HCT116 (cell line): Measurements from ENCODE around the gene DDX53. TPM values are rescaled to one million over a fixed set of nuclear protein-coding genes. Genes with fewer than 3 reads are reported as not detected.
A peak's percentile ranks its signal among the peaks of the same experiment; 100 is the strongest.

Experiments used
- ATAC-seq: fragments of 200-7000 bp; cut with Tn5 transposase; 2 replicates; pipeline ENCODE4 v1.9.1; 2020; ENCODE audit warnings: mild to moderate bottlenecking, moderate library complexity
- BruUV-seq: library from RNA; stranded (reverse); fragments of 400-500 nt; replicated peaks from 2 replicates; lab custom pipeline; 2021; lab: Mats Ljungman, UMichigan
- CTCF ChIA-PET: fragments of 300-600 bp; sonication (Branson Sonifier 250); formaldehyde crosslinking; loops from one replicate; lab custom pipeline; 2021; ENCODE audit warnings: antibody characterized with exemption; lab: Charles Lee
- POLR2A ChIA-PET: fragments of 300-600, 350-600 bp; sonication (Branson Sonifier 250); formaldehyde crosslinking; loops from one replicate; lab custom pipeline; 2021; ENCODE audit warnings: antibody characterized with exemption; lab: Charles Lee
- RAD21 ChIA-PET, 2 experiments: fragments of 300-600 bp; sonication (Branson Sonifier 250); formaldehyde crosslinking; loops; one replicate each; lab custom pipeline; 2023; ENCODE audit warnings: low total read pairs in 2 of 2; ENCODE audit not compliant: uncharacterized antibody in 2 of 2, unreplicated experiment in 2 of 2, low non-redundant PET in 1 of 2; lab: Charles Lee
- DNase-seq: peaks from one replicate; pipeline ENCODE4 v3.0.0-alpha.2; 2010; ENCODE audit warnings: low read depth, low spot score
- H2AFZ ChIP-seq: fragments of 200-600 bp; shearing (Covaris generic), sonication (generic); 2 replicates; pipeline ENCODE4 v1.6.1; 2017; ENCODE audit warnings: low read depth, mixed run types, mixed read lengths, antibody characterized with exemption, low read length; ENCODE audit not compliant: poor library complexity, severe bottlenecking
- H3K27ac ChIP-seq: 2 replicates; pipeline ENCODE4 v1.5.1; 2012; ENCODE audit warnings: low read depth, low read length
- H3K27me3 ChIP-seq: fragments of 200-600 bp; sonication (generic); 2 replicates; pipeline ENCODE4 v1.6.1; 2016; ENCODE audit warnings: mixed run types, low read length, mixed read lengths; ENCODE audit not compliant: insufficient read depth
- H3K36me3 ChIP-seq, 2 experiments: fragments of 200-500 bp in 1 of 2; fragments of 200-600 bp in 1 of 2; sonication (Bioruptor generic) in 1 of 2; sonication (generic) in 1 of 2; 2 replicates each; pipeline versions ENCODE4 v1.5.1 to v1.6.1; 2014 to 2016; ENCODE audit warnings: low read length in 2 of 2, inconsistent platforms in 1 of 2, mixed read lengths in 1 of 2, mixed run types in 1 of 2; ENCODE audit not compliant: insufficient read depth in 2 of 2, control insufficient read depth in 1 of 2
- H3K4me1 ChIP-seq, 2 experiments: fragments of 200-600 bp in 1 of 2; sonication (generic) in 1 of 2; 2 replicates each; pipeline versions ENCODE4 v1.5.1 to v1.6.1; 2012 to 2017; ENCODE audit warnings: low read length in 2 of 2, inconsistent platforms in 1 of 2, mild to moderate bottlenecking in 1 of 2, mixed read lengths in 1 of 2, mixed run types in 1 of 2, moderate library complexity in 1 of 2; ENCODE audit not compliant: insufficient read depth in 2 of 2, control insufficient read depth in 1 of 2
- H3K4me2 ChIP-seq: fragments of 200-600 bp; sonication (generic); 2 replicates; pipeline ENCODE4 v1.6.1; 2017; ENCODE audit warnings: mixed run types, low read length, mixed read lengths
- H3K4me3 ChIP-seq, 2 experiments: fragments of 200-600 bp in 1 of 2; sonication (generic) in 1 of 2; replicated peaks in 1 of 2; 2 replicates each; pipeline ENCODE4 v1.5.1; 2011 to 2016; ENCODE audit warnings: low read length in 2 of 2, control low read depth in 1 of 2, low read depth in 1 of 2, mild to moderate bottlenecking in 1 of 2, mixed read lengths in 1 of 2, mixed run types in 1 of 2
- H3K79me2 ChIP-seq: fragments of 200-600 bp; sonication (generic); 2 replicates; pipeline ENCODE4 v1.6.1; 2017; ENCODE audit warnings: mild to moderate bottlenecking, mixed run types, low read length, moderate library complexity, mixed read lengths; ENCODE audit not compliant: insufficient read depth
- H3K9ac ChIP-seq: fragments of 200-600 bp; sonication (generic); 2 replicates; pipeline ENCODE4 v1.6.1; 2016; ENCODE audit warnings: low read length, mixed read lengths
- H3K9me2 ChIP-seq: fragments of 200-600 bp; sonication (generic), shearing (Covaris generic); 2 replicates; pipeline ENCODE4 v1.6.1; 2017; ENCODE audit warnings: mixed run types, mild to moderate bottlenecking, moderate library complexity; ENCODE audit not compliant: insufficient read depth
- H3K9me3 ChIP-seq, 2 experiments: fragments of 200-500 bp in 1 of 2; fragments of 200-600 bp in 1 of 2; sonication (Bioruptor generic) in 1 of 2; sonication (generic) in 1 of 2; 2 replicates each; pipeline ENCODE4 v1.6.1; 2014 to 2017; ENCODE audit warnings: low read length in 2 of 2, mixed read lengths in 2 of 2, inconsistent platforms in 1 of 2, low read depth in 1 of 2, mild to moderate bottlenecking in 1 of 2, mixed run types in 1 of 2, moderate library complexity in 1 of 2; ENCODE audit not compliant: control insufficient read depth in 1 of 2, insufficient read depth in 1 of 2
- H4K20me1 ChIP-seq: fragments of 200-600 bp; sonication (generic), shearing (Covaris generic); 2 replicates; pipeline ENCODE4 v1.6.1; 2017; ENCODE audit warnings: mixed run types, mild to moderate bottlenecking, moderate library complexity; ENCODE audit not compliant: insufficient read depth
- ELF1 ChIP-seq: IDR thresholded peaks from 2 replicates; pipeline ENCODE4 v1.6.1; 2012; ENCODE audit warnings: low read depth, borderline replicate concordance
- EZH2 ChIP-seq: fragments of 200-600 bp; sonication (generic); IDR thresholded peaks from 2 replicates; pipeline ENCODE4 v1.6.1; 2017; ENCODE audit warnings: antibody characterized with exemption, mixed run types
- JUND ChIP-seq: IDR thresholded peaks from 2 replicates; pipeline ENCODE4 v1.6.1; 2012
- POLR2A ChIP-seq: IDR thresholded peaks from 2 replicates; pipeline ENCODE4 v1.7.0; 2011; ENCODE audit warnings: borderline replicate concordance; ENCODE audit not compliant: insufficient read depth, insufficient read length; ENCODE audit errors: extremely low read depth
- RAD21 ChIP-seq: IDR thresholded peaks from 2 replicates; pipeline ENCODE4 v1.6.1; 2012; ENCODE audit warnings: low read depth, mild to moderate bottlenecking
- YY1 ChIP-seq: IDR thresholded peaks from 2 replicates; pipeline ENCODE4 v1.6.1; 2011; ENCODE audit warnings: low read length, low read depth, moderate library complexity, mild to moderate bottlenecking; ENCODE audit not compliant: insufficient replicate concordance; ENCODE audit errors: extremely low read depth
- ZFX ChIP-seq: fragments of 450-650 bp; IDR thresholded peaks from 2 replicates; pipeline ENCODE4 v1.6.1; 2017
- intact Hi-C: fragments of 100-400 bp; cut with micrococcal nuclease; formaldehyde crosslinking; loops from 2 replicates; pipeline ENCODE4 v1.10.0; 2022
- total RNA-seq: library from RNA; stranded (reverse); gene quantifications from one replicate; pipeline ENCODE4 v1.2.1, GENCODE V29; 2021; ENCODE audit not compliant: unreplicated experiment
- TF ChIP-seq, protein P1 (sequence below), 3 experiments: fragments of 200-600 bp in 1 of 3; sonication (generic) in 1 of 3; IDR thresholded peaks in 2 of 3; conservative IDR thresholded peaks in 1 of 3; 2 replicates each; pipeline ENCODE4 v1.5.1; 2012 to 2017; ENCODE audit warnings: low read depth in 2 of 3, low read length in 2 of 3, antibody characterized with exemption in 1 of 3, borderline replicate concordance in 1 of 3, control low read depth in 1 of 3, mild to moderate bottlenecking in 1 of 3, mixed read lengths in 1 of 3, mixed run types in 1 of 3, moderate library complexity in 1 of 3; ENCODE audit not compliant: insufficient read depth in 1 of 3
- TF ChIP-seq, protein P2 (sequence below): IDR thresholded peaks from 2 replicates; pipeline ENCODE4 v1.6.1; 2012

The DDX53 gene
- total RNA-seq, 1 experiment from 2014 or later = not detected

DNA sequence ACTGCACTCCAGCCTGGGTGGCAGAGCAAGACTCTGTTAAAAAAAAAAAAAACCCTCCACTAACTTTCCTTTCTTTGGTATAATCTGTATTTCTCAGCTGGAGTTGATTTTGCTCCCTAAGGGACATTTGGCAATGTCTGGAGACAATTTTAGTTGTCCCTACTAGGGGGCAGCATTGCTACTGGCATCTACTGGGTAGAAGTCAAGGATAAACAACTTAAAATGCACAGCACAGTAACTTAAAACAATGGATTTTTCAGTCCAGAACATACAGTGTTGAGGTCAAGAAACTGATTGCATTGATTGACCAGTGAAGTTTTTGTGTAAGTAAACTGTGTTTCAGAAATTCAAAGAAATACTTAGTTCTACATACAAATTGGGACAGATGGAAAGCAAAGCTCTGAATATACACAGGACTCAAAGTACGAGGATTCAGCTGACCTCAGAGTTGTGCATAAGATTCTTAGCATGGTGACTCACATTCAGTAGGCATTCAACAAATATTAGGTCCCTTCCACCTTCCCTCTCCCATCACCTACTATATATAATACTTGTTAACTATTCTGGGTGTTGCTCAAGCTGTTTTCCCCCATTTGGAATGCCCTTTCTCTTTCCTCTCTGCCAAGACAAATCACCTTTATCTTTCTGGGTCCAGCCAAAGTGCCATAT is 8.8 kb downstream of the DDX53 start:
- intact Hi-C loops = loop anchor here (1.0 to 10.0 kb wide), 3 partner anchors 310 to 874 kb away; no protein-coding TSS in a partner anchor
- no peaks in the 10 kb centered on the region for H3K79me2 ChIP-seq
- H3K27ac ChIP-seq = no peak overlapping the region
- H4K20me1 ChIP-seq = no peaks in the 10 kb centered on the region
- H3K9ac ChIP-seq = no peak overlapping the region
- no peaks in the 10 kb centered on the region for H3K9me2 ChIP-seq
- peak overlapping the region; percentile 2; the same call in 1 of the 2 replicates for H3K4me2 ChIP-seq
- POLR2A ChIA-PET = no interaction called here
- DNase-seq = peak; percentile 6
- no peaks in the 10 kb centered on the region for H3K9me3 ChIP-seq
- no TSS peak for BruUV-seq
- H3K27me3 ChIP-seq = no peaks in the 10 kb centered on the region
- H3K4me1 ChIP-seq = no peaks in the 10 kb centered on the region
- CTCF ChIA-PET = interaction anchor here (1.0 to 1.8 kb wide), 5 partner anchors 11 to 872 kb away, joined by 3 to 7 read pairs (median 5); no protein-coding TSS in a partner anchor
- no peak overlapping the region for H3K4me3 ChIP-seq
- H2AFZ ChIP-seq = no peak overlapping the region
- peak; percentile 58 for ATAC-seq
- no peak for TF ChIP-seq ELF1
- no peak for TF ChIP-seq ZFX
- no peak for TF ChIP-seq JUND
- peak; percentile 57; the same call in 1 of the 2 replicates for TF ChIP-seq RAD21
- no peak for TF ChIP-seq YY1
- TF ChIP-seq, protein P1, sequence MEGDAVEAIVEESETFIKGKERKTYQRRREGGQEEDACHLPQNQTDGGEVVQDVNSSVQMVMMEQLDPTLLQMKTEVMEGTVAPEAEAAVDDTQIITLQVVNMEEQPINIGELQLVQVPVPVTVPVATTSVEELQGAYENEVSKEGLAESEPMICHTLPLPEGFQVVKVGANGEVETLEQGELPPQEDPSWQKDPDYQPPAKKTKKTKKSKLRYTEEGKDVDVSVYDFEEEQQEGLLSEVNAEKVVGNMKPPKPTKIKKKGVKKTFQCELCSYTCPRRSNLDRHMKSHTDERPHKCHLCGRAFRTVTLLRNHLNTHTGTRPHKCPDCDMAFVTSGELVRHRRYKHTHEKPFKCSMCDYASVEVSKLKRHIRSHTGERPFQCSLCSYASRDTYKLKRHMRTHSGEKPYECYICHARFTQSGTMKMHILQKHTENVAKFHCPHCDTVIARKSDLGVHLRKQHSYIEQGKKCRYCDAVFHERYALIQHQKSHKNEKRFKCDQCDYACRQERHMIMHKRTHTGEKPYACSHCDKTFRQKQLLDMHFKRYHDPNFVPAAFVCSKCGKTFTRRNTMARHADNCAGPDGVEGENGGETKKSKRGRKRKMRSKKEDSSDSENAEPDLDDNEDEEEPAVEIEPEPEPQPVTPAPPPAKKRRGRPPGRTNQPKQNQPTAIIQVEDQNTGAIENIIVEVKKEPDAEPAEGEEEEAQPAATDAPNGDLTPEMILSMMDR (IDR thresholded peaks at IDR 0.05 in 2 of 3, conservative IDR thresholded peaks at IDR 0.05 in 1 of 3; ENCODE audit: borderline replicate concordance in 1 of 3, insufficient read depth in 1 of 3, low read depth in 2 of 3, low read length in 2 of 3) = peak; percentile 19 to 52 (median 52); a peak in 4 of 6 replicates
- TF ChIP-seq, protein P2, sequence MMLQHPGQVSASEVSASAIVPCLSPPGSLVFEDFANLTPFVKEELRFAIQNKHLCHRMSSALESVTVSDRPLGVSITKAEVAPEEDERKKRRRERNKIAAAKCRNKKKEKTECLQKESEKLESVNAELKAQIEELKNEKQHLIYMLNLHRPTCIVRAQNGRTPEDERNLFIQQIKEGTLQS = no peak
- TF ChIP-seq EZH2 = no peak
- no peak for TF ChIP-seq POLR2A
- RAD21 ChIA-PET = interaction anchor here in 1 of 2 experiments (0.6 kb wide), 1 partner anchor 168 kb away, joined by 3 read pairs; no protein-coding TSS in a partner anchor
- no peaks in the 10 kb centered on the region for H3K36me3 ChIP-seq
